Fibroblast of lung (primary cell): ENCODE measurements around the gene PIGO. TPM values are rescaled to one million over a fixed set of nuclear protein-coding genes. Genes with fewer than 3 reads are reported as not detected.

Source experiments
- DNase-seq, 2 donors: peaks; one replicate each; pipeline versions ENCODE4 v3.0.0 to v3.0.0-alpha.2; 2010; ENCODE audit warnings: low read depth in 2 of 2
- H2AFZ ChIP-seq: 2 replicates; pipeline ENCODE4 v1.5.1; 2012; ENCODE audit warnings: low read length, control low read depth, inconsistent platforms
- H3K27ac ChIP-seq: 2 replicates; pipeline ENCODE4 v1.5.1; 2011; ENCODE audit warnings: low read length, control low read depth; ENCODE audit not compliant: insufficient read depth
- H3K27me3 ChIP-seq: 2 replicates; pipeline ENCODE4 v1.5.1; 2011; ENCODE audit warnings: mild to moderate bottlenecking, low read length; ENCODE audit not compliant: control insufficient read depth, insufficient read depth
- H3K36me3 ChIP-seq: 2 replicates; pipeline ENCODE4 v1.5.1; 2011; ENCODE audit warnings: low read length; ENCODE audit not compliant: control insufficient read depth, insufficient read depth
- H3K4me1 ChIP-seq: 2 replicates; pipeline ENCODE4 v1.5.1; 2011; ENCODE audit warnings: low read length; ENCODE audit not compliant: control insufficient read depth, insufficient read depth; ENCODE audit errors: extremely low read depth
- H3K4me2 ChIP-seq: 2 replicates; pipeline ENCODE4 v1.5.1; 2011; ENCODE audit warnings: low read length, control low read depth; ENCODE audit not compliant: insufficient read depth; ENCODE audit errors: extremely low read depth
- H3K4me3 ChIP-seq, 4 experiments: fragments of 200-600 bp in 1 of 4; sonication (generic) in 1 of 4; replicated peaks in 1 of 4; 2 replicates each; pipeline ENCODE4 v1.5.1; 2011 to 2016; ENCODE audit warnings: low read length in 4 of 4, low read depth in 3 of 4, mild to moderate bottlenecking in 3 of 4, control low read depth in 2 of 4, inconsistent platforms in 1 of 4, mixed read lengths in 1 of 4; ENCODE audit not compliant: insufficient read depth in 1 of 4; ENCODE audit errors: control extremely low read depth in 1 of 4
- H3K79me2 ChIP-seq: 2 replicates; pipeline ENCODE4 v1.5.1; 2012; ENCODE audit warnings: mild to moderate bottlenecking, low read length, inconsistent platforms; ENCODE audit not compliant: control insufficient read depth, insufficient read depth
- H3K9ac ChIP-seq: 2 replicates; pipeline ENCODE4 v1.5.1; 2011; ENCODE audit warnings: mild to moderate bottlenecking, low read length, control low read depth; ENCODE audit not compliant: insufficient read depth
- H3K9me3 ChIP-seq: 2 replicates; pipeline ENCODE4 v1.5.1; 2012; ENCODE audit warnings: low read depth, low read length; ENCODE audit not compliant: control insufficient read depth, insufficient read depth
- H4K20me1 ChIP-seq: 2 replicates; pipeline ENCODE4 v1.5.1; 2011; ENCODE audit warnings: low read length; ENCODE audit not compliant: control insufficient read depth, insufficient read depth; ENCODE audit errors: extremely low read depth
- EZH2 ChIP-seq: IDR thresholded peaks from 2 replicates; pipeline ENCODE4 v1.5.1; 2012; ENCODE audit warnings: low read length, control low read depth, mild to moderate bottlenecking; ENCODE audit errors: missing control alignments
- polyA minus RNA-seq: library from RNA; depleted of rRNA, polyadenylated mRNA; stranded (reverse); fragments of >200 nt; gene quantifications from 2 replicates; pipeline ENCODE4 v1.2.3, GENCODE V29; 2011; ENCODE audit warnings: low replicate concordance
- polyA plus RNA-seq, 2 donors: library from polyadenylated mRNA; depleted of rRNA in 1 of 2; stranded (reverse) in 1 of 2; unstranded in 1 of 2; fragments of >200 nt; gene quantifications; 2 replicates each; pipeline ENCODE4 v1.2.1, GENCODE V29; 2011 to 2012; ENCODE audit warnings: missing spikeins in 1 of 2
- total RNA-seq: library from RNA; depleted of rRNA; stranded (reverse); fragments of >200 nt; gene quantifications from 2 replicates; pipeline ENCODE4 v1.2.1, GENCODE V29; 2014
- TF ChIP-seq, protein P1 (sequence below), 2 donors: IDR thresholded peaks in 1 of 2; conservative IDR thresholded peaks in 1 of 2; 1 replicate in 1 of 2; 2 replicates in 1 of 2; pipeline ENCODE4 v1.5.1; 2011 to 2012; ENCODE audit warnings: low read length in 2 of 2, control low read depth in 1 of 2, inconsistent platforms in 1 of 2, low read depth in 1 of 2, mild to moderate bottlenecking in 1 of 2

The PIGO gene
- total RNA-seq (7.4 and 14.0 TPM in 2 replicates), polyA plus RNA-seq (14.8 and 18.6 TPM in 2 replicates), polyA minus RNA-seq (29.3 and 54.6 TPM in 2 replicates)
- 13.7 and 15.7 TPM in 2 replicates for polyA plus RNA-seq (2012)

DNA sequence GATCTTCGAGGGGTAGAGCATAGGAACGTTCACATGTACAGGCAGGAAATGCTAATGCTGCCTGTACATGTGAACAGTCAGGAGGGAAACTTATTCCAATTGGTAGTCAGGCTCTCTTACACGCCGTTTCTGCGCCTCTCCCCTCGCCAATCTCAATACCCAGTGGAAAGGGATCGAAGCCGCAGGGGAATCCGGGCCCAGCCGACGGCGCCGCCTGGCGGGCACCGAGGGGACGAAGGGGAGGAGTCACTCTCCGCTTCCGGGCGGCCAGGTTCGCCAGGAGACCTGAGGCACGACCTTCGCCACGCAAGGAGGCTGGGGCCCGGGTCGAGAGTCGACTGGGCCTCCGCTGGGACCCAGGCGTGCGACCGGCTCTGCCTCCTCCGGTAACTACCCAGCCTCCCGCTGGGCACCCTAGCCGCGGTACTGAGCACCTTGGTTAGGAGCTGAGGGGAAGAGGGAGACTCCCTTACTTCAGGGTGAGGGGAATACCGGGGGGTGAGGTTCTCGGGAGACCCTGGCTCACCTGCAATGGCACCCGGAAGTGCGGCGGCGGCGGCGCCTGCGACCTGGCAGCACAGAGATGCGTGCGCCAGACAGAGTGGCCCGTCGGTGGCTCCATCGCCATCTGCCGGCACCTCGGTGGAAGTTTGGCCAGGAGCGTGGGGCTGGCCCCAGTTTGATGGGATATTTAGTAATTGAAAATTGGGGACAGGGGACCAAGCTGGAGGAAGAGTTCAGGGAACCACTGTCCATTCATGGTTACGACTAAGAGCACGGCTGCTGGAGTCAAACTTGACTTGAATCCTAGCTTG is at the start of gene PIGO:
Gene PIGO, minus strand, starts transcription at position 557 of the 815 bp plus-strand sequence. CDS start 1,026 bp downstream, outside the sequence.
- no peaks in the 10 kb centered on the region for H3K9me3 ChIP-seq
- H3K9ac ChIP-seq: peak within 1 kb of the TSS; percentile 99
- no peaks in the 10 kb centered on the region for H3K79me2 ChIP-seq
- no peaks in the 10 kb centered on the region for H4K20me1 ChIP-seq
- H3K4me2 ChIP-seq: peak within 1 kb of the TSS; percentile 89
- peak; percentile 75 to 82 for DNase-seq
- H3K36me3 ChIP-seq: peaks cover under 1% of the 10 kb centered on the region
- no peaks in the 10 kb centered on the region for H3K27me3 ChIP-seq
- H2AFZ ChIP-seq: peak within 1 kb of the TSS; percentile 99
- peak within 1 kb of the TSS; percentile 99 for H3K27ac ChIP-seq
- H3K4me3 ChIP-seq: peak within 1 kb of the TSS; percentile 83 to 99 (median 98)
- H3K4me1 ChIP-seq: no peaks in the 10 kb centered on the region
- TF ChIP-seq, protein P1, sequence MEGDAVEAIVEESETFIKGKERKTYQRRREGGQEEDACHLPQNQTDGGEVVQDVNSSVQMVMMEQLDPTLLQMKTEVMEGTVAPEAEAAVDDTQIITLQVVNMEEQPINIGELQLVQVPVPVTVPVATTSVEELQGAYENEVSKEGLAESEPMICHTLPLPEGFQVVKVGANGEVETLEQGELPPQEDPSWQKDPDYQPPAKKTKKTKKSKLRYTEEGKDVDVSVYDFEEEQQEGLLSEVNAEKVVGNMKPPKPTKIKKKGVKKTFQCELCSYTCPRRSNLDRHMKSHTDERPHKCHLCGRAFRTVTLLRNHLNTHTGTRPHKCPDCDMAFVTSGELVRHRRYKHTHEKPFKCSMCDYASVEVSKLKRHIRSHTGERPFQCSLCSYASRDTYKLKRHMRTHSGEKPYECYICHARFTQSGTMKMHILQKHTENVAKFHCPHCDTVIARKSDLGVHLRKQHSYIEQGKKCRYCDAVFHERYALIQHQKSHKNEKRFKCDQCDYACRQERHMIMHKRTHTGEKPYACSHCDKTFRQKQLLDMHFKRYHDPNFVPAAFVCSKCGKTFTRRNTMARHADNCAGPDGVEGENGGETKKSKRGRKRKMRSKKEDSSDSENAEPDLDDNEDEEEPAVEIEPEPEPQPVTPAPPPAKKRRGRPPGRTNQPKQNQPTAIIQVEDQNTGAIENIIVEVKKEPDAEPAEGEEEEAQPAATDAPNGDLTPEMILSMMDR (conservative IDR thresholded peaks at IDR 0.05 in 1 of 2, IDR thresholded peaks at IDR 0.05 in 1 of 2; ENCODE audit: low read depth in 1 of 2, low read length in 2 of 2): peak; percentile 73 to 79
- TF ChIP-seq EZH2: no peak

DNA sequence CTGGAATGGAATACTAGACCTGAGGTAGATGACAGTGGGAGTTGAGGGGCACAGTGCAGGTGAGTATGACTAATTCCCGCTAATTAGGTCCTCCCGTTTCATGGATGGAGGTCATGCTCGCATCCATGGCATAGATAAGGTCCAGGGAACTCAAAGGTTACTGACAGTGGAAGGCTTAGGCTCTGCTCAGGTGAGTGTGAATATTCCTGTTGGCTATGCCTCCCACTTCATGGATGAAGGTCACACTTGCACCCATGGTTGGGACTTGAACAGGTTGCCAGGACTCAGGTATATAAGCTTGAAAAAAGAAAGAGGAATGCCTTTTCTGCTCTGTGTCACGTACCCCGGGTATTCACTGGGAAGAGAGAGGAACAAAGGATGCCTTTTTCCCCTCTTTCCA is 45.6 kb upstream of the PIGO start:
- H3K4me2 ChIP-seq: no peak overlapping the region
- no peaks in the 10 kb centered on the region for H4K20me1 ChIP-seq
- no peak for DNase-seq
- no peak overlapping the region for H3K9ac ChIP-seq
- no peaks in the 10 kb centered on the region for H3K9me3 ChIP-seq
- H3K4me1 ChIP-seq: no peaks in the 10 kb centered on the region
- no peaks in the 10 kb centered on the region for H3K27me3 ChIP-seq
- no peak for TF ChIP-seq EZH2
- TF ChIP-seq, protein P1 (conservative IDR thresholded peaks at IDR 0.05 in 1 of 2, IDR thresholded peaks at IDR 0.05 in 1 of 2; ENCODE audit: low read depth in 1 of 2, low read length in 2 of 2): no peak
- H3K27ac ChIP-seq: no peak overlapping the region
- H3K4me3 ChIP-seq: no peak overlapping the region
- no peaks in the 10 kb centered on the region for H3K36me3 ChIP-seq
- no peaks in the 10 kb centered on the region for H3K79me2 ChIP-seq
- no peak overlapping the region for H2AFZ ChIP-seq

GRCh38 chr9:35140093-35140492 is 43.7 kb upstream of the PIGO start:
- Histone ChIP-seq H3K9me3 (no peaks in the 10 kb centered on the region), H3K4me3 (no peak overlapping the region), H3K36me3 (no peaks in the 10 kb centered on the region), H2AFZ (no peak overlapping the region), H3K4me2 (no peak overlapping the region), H3K27me3 (no peaks in the 10 kb centered on the region), H3K79me2 (no peaks in the 10 kb centered on the region), H3K4me1 (no peaks in the 10 kb centered on the region), H3K27ac (no peak overlapping the region), H3K9ac (no peak overlapping the region), H4K20me1 (no peaks in the 10 kb centered on the region)
- DNase-seq: no peak
- no peak for TF ChIP-seq EZH2
- TF ChIP-seq, protein P1 (conservative IDR thresholded peaks at IDR 0.05 in 1 of 2, IDR thresholded peaks at IDR 0.05 in 1 of 2; ENCODE audit: low read depth in 1 of 2, low read length in 2 of 2): no peak
